SH-SY5Y (cell line): ENCODE results near the gene C1orf116.

Experiments
- GATA2 ChIP-seq: IDR thresholded peaks from 2 replicates; pipeline ENCODE4 v1.6.1; 2011; ENCODE audit warnings: mild to moderate bottlenecking, low read depth, low read length
- GATA3 ChIP-seq: IDR thresholded peaks from 2 replicates; pipeline ENCODE4 v1.6.1; 2011; ENCODE audit warnings: low read depth, mild to moderate bottlenecking, low read length, moderate library complexity

GRCh38 chr1:207045453-207045852, 12.9 kb upstream of the C1orf116 start:
- no peak for TF ChIP-seq GATA2
- TF ChIP-seq GATA3: no peak
